HG03432 (cell line): ENCODE data around the gene GRK5.

ENCODE experiments used
- ATAC-seq: cut with Tn5 transposase; IDR thresholded peaks from one replicate; pipeline ENCODE4 v1.9.1; 2021; ENCODE audit warnings: mild to moderate bottlenecking, moderate library complexity; ENCODE audit not compliant: unreplicated experiment

Gene GRK5

DNA sequence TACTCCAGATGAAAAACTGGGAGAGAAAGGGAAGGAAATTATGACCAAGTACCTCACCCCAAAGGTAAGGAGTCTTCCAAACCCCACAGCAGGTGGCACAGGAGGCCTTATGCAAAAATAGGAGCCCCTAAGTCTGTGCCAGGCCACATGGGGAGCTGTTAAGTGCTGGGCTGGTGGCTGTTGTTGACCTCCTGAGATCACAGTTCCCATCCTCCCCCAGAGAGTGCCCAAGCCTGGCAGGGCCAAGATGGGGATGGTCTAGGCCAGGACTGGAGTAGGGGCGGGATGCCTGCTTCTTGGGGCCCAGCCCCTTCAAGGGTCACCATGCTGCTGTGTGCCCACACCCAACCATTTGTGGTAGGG, 189.3 kb downstream of the GRK5 start:
- no peak for ATAC-seq

DNA sequence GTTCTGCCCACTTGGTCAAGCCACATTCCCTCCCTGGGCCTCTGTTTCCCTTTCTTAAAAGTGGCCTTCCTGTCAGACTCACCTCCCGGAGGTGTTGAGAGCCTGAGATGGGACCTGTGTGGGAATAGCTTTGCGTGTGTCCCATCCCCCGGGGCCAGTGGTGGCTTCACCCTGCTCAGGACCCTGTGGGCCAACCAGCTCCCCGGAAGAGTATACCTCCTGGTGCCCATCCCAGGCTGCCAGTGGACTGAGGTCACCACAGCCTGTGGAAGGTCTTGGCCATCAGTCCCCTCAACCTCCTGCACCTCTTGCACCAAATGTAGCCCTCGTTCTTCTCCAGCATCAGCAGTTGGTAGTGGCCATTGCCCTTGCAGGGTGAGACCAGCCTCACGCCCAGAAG, 190.0 kb downstream of the GRK5 start:
- ATAC-seq = no peak

DNA sequence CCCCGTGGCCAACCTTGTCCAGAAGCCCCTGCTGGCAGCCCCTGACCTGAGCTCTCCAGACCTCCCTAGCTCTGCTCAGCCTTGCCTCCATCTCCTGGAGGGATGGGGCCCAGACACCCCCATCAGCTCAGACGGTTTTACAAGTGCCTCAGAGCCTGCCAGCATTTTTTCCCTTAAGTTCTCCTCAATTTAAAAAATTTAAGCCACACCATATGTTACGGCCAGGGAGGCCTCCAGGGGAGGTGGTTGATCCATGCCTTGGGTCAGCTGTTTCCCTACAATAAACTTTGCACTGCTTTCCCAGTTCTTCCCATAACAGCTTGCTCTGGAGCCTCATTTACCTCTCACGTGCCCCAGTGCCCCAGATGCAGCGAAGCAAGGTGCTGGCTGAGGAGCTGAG, 191.6 kb downstream of the GRK5 start:
- no peak for ATAC-seq

DNA sequence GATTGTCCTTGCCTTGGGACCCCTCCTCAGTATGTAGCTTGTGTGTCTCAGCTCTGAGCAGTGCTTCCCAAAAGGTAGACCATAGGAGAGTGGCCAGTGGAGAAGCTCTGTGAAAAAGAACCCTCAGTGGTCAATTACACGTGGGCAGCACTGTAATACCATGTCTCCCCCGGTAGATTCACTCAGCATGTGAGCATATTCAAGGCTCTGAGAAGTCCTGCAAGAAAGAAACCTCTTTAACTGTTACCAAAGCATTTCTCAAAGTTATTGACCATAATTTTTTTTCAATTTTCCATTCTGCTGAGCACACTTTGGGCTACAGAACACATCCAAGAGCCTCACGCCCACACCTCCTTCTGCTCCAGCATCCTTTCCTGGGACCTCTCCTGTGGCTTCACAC, 192.1 kb downstream of the GRK5 start:
- ATAC-seq = no peak

DNA sequence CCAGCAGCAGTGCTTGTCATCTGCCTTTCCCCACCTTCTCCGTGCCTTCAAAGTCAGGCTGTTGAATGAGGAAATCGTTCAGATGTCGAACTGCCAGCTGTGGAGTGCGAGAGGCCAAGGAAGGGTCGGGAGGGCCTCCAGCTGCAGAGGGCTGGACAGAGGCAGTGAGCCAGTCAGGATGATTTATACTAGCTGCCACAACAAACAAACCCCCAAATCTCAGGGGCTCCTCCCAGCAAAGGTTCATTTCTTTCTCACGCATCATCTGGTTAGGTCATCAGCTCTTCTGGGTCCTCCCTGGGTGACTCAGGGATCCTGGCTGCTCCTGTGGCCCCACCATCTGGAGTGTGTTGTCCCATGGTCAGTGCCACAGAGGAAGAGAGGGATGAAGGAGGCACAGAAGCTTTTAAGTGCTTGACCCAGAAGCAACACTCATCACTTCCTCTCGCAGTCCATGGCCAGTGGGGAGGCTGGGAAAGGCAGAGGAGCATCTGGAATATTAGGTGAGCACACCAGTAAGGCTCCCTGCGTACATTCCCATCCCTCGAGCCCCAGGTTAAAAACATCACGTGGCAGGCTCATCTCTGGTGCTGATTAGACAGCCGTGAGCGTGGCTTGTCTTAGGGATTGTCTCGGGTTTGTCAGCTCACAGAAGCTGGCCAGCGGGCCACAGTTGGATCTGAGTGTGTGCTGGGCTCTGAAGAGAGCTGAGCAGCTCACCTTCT, 194.5 kb downstream of the GRK5 start:
- no peak for ATAC-seq

DNA sequence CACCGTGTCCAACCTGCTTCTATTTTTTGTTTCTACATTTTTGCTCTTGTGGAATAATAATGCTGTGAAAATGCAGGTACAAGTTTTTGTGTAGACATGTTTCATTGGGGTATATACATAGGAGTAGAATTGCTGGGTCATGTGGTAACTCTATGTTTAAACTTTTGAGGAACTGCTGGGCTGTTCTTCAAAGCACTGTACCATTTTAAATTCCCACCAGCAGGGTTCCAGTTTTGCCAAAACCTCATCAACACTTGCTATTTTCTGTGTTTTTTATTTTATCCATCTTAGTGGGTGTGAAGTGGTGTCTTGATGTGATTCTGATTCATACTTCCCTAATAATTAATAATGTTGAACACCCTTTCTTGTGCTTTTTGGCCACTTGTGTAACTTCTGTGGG, 196.6 kb downstream of the GRK5 start:
- ATAC-seq = no peak

DNA sequence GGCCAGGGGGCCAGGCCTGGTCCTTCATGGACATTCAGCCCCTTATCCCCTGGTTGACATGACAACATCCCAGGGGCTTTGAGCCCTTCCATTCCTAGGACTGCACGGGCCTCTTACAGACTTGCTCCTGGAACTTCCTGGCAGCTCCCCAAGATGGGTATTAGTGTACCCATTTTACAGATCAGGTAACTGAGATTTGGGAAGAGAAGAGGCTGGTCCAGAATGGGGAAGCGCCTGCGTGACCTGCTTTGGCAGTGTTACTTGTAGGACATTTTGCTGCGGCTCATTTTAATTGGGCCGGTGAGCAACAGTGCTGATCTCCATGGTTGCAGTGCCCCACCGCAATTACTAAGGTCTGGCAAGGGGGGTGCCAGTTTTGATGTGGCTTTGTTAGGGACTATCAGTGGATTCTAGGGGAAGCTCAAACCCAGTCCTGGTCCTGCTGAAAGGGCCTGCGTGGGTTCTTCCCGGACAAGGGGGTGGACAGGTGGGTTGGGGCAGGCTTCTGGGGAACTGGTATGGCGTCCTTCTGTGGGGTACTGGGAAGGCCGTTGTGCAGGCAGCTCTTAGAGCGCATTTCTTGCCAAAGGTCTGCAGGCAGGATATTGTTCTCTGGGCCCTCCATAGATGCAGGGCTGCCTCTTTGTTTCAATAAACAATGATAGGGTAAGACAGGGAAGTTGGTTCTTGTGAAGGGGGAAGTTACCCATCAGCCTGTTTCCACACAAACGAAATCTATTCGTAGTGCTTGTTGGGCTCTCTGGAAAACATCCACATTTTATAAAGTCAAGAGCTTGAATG, 197.5 kb downstream of the GRK5 start:
- ATAC-seq = no peak

DNA sequence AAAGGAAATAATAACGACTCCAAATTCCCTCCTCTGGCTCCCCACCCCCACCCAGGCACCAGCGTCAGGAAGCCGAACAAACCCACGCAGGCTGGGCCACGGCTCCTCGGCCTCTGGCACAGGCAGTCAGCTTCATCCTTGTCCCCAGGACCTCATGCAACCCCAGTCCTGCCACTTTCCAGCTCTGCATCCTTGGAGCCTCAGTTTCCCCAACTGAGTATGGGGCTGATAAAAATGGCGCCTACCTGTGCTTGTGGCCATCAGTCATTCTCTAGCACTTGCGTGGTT, 198.1 kb downstream of the GRK5 start:
- ATAC-seq = no peak

DNA sequence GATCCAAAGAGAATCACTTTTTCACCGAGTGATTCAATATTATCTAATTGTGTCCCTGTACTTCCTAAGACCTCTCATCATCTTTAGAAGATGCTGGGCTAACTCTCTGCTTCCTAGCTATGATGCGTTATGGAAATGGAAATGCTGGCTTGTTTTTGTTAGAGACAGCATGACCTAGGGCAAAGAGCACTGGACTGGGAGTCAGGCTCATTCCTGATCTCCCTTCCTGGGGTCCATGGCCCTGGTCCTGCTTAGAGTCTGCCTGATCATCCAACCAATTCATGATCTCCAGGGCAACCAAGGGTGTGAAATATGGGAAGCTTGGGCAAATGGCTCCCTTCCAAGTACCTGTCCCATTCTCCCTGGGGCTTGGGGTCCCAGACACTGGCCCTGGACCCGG, 198.8 kb downstream of the GRK5 start:
- no peak for ATAC-seq

DNA sequence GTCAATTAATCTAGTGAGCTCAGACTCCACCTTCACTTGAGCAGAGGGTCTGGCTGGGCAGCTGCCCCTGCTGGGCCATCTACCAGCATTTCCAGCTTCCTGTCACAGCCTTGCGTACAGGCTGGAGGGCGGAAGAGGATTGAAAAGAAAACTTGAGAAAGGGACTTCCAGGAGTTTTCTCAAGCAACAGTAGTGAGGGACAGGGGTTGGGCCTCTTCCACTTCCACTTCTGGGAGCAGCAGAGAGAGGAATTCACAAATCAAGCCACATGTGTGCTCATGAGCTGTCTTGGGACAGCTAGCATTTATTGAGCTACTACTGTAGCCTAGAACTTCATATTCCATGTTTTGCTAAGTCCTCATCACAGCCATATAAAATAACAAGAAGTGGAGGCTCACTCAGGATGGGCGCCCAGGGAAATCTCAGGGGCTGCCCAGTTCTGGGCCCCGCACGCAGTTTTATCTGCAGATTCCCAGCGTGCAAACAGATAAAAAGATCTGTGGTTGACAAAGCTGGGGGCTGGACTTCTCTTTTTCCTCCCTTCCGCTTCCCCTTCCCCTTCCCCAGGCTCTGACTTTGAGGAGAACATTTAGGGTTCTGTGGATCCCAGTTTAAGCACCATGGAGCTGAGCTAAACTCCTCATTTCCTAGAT, 199.4 kb downstream of the GRK5 start:
- no peak for ATAC-seq

DNA sequence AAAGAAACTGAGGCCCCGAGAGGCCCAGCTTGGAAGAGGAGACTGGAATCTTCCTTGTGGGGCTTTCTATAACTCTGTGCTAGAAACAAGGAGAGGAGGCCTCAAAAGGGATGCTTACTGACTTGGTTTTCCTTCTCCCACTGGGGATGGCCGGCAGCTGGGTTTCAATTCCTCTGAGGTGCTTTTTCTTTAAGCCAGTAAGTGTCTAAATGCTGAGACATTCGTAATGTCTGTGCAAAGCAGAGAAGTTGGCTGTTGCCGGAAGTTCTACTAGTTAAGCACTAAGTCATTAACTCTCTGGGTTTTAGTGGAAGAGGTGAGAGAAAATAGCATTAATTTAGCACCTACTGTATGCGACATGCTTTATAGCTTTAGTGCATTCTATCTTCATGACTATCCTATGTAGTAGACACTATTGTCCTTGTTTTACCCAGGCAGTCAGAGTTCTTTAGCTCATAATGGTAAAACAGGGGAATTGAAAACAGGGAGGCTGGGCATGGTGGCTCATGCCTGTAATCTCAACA, 199.9 kb downstream of the GRK5 start:
- no peak for ATAC-seq

DNA sequence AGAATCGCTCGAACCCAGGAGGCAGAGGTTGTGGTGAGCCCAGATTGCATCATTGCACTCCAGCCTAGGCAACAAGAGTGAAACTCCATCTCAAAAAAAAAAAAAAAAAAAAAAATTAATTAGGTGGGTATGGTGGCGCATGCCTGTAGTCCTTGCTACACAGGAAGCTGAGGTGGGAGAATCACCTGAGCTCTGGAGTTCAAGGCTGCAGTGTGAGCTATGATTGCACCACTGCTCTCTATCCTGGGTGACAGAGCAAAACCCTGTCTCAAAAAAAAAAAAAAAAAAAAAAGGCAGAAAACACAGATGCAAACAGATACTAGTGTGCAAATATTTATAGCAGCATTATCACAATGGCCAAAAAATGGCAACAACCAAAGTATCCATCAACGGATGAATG, 200.7 kb downstream of the GRK5 start:
- no peak for ATAC-seq

DNA sequence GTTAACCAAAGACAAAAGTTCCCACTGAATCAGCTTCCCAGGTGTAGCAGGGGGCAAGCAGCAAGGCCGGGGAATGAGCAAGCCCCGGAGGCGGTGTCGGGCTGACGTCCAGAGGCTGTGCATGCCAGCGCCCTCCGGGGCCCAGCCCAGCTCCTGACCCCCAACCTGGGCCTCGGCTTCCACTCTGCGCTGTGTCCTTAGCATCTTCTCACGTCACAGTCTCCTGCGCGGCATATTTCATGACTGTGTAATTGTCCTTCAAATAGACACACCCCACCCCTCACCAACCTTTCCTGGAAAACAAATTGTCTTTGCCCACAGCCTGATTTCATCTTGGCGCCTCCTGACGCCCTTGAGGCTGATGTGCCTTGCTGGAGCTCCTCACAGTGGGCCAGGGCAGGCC, 201.6 kb downstream of the GRK5 start:
- ATAC-seq = no peak

DNA sequence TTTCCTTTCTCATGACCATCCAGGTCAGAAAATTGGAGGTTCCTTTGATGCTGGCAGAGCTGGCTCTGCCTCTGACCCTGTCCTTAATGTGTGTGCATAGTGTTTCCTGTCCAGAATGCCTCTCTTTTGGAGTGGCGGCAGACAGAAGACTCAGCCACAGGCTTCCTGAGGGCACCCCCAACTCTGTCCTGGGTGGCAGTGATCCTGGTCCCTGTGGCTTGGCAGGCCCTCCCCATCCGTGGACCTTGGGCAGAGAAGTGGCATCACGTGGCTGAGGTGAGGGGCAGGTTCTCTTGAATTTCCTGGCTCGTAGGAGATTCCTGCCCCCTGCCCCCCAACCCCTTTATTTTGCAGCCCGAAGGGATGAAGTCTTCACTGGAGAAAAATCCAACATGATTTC, 202.0 kb downstream of the GRK5 start:
- no peak for ATAC-seq

DNA sequence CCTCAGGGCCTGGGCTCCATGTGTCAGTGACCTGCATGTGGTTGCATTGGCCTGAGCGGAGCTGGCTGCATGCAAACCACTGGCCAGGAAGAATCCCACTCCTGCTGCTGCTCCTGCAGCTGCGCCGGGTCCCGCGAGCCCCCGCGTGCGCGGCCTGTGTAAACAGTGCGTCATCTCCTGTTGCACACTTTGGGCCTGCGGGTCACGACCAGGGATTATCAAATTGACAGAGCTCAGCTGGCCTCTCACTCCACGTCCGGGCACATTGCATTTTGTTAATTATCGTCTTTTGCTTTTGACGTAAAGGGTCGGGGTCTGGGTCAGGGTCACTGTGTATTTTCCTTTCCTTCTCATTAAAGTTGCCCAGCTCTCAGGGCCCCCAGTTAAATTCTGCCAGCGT, 202.5 kb downstream of the GRK5 start:
- no peak for ATAC-seq

DNA sequence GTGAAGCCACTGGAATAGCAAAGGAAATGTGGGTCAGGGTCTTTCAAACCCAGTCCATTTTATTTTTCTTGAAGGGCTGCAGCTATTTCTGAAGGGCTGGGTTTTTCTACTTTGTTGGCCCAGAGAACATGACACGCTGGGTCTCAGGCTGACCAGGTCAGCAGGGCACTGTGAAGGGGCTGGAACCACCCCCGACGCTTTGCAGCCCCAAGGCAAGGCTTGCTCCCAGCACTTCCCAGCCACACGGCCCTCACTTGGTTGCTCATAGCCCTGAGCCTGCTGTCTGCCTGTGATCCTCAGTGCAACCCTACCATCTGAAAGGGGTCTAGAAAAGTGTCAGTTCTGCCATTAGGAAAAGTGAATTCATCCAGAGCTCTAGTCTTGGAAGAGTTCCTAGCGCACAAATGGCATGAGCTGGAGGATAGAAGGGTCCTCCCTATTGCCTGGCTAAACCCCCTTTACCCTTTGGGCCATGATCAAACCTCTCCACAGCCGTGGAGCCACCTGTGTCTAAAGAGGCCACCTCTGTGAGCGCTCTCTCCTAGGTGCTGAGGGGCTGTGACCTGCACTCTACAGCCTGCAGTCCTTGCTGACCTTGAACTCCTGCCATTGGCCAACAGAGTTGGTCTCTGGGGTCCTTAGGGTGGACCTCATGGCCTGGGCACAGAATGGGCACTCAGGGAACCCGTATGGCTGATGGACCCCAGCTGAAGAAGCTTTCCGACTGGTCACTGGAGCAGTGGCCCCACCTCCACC, 203.2 kb downstream of the GRK5 start:
- no peak for ATAC-seq

DNA sequence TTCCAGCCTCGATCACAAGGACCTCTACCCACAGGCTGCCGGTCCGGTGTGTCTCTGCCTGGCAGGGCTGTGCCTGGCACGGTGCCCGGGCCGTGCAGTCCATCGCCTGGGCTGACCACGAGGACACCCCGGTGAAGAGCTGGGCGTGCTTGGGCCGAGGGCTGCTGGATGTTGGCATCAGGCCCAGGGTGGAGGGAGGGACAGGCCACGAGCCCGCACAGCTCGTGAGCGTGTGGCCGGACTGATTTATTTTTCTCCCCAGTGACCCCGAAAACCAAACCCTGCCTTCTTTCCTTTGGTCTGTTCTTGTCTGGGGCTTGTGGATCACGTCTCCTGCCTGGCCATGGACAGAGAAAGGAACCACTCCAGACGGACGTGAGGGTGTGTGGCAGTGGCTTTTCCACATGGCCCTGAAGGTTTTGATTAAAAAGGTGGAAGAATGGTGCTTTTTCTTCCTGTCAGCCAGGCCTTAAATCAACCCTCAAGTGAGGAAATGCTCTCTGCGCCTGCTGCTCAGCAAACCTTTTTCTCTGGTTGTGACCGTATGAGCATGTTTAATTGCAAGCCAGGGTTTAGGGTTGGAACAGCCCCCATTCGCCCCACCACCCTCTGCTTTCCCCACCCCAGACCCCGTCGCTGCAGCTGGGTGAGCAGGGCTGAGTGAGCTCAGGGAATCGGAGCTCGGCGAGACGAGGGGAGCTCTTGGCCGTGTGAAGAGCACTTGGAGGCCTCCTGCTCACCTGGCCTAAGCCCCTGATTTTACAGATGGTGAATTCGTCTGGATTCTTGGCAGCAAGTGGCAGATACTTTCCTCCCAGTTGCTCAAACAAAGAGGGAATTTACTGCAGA, 205.1 kb downstream of the GRK5 start:
- no peak for ATAC-seq

DNA sequence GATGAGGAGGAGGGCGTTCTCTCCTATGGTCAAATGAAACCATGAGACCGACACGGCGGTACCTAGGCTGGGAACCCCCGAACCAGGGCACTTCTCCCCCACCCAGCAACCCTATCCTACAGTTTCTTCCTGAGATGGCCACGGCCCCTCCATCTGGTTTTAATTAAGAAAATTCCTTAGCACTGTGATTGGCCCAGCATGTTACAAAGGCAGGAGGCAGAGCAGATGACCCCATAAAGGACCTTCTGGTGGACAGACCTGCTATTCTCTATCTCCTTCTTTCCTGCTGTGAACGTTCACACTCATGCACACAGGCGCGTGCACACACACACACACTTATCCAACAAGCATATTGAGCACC, 205.7 kb downstream of the GRK5 start:
- ATAC-seq = no peak

DNA sequence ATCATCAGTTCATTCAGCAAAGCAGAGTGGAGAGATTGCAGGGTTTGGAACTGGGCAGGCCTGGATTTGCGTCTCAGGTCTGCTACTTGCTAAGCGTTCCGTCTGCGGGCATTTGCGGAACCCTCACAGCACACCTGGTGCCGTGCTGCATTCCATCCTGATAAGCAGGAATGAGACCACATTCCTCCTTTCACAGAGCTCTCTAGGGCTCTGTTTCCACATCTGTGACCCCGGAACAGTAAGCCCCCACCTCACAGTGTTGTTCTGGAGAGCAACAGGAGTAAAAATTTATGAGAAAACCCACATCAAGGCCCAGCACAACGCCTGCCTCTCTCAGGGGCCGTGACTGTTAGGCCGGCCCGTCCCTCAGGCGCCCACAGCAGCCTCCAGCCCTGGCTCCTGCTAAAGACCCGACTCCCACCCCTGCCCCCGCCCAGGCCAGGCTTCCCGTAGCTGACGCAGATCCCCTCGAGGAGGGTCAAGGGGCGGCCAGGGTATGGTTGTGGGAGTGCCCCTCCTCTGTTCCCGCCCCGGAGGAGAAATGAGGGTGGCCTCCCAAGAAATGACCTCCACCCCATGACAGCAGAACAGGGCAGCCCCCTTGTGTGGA, 206.2 kb downstream of the GRK5 start:
- no peak for ATAC-seq

DNA sequence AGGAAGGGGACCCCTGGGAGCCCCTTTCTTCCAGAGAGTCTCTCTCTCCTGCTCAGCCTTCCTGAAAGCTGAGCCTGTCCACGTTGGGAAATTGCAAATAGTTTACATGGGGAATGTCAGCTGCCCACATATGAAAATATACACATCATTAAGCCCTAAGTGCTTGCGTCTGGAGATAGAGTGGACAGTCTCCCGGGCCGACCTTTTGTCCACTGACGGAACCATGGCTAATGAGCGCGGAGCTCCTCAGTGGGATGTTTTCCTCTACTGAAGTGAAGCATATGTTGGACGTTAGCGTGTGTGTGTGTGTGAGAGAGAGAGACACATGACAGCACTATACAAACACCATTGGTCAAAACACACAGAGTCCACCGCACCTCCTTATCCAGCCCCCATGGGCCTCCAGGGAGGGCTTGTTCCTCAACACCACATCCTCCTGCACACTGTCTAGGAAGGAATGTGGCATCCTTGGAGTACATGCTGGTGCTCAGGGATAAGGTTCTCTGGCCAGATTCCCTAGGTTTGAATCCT, 206.8 kb downstream of the GRK5 start:
- no peak for ATAC-seq
